ENCODE results near the gene ZC3H7B. TPM values are rescaled to one million over a fixed set of nuclear protein-coding genes. Genes with fewer than 3 reads are reported as not detected.

ZC3H7B gene
- total RNA-seq, 1 donor from 2014 or later: 66.7 TPM

- Histone ChIP-seq H4K20me1 (ENCODE audit: insufficient read depth, low read length) (peaks cover 68% of the 10 kb centered on the region), H3K4me1 (ENCODE audit: insufficient read depth, low read length) (peaks cover 15% of the 10 kb centered on the region), H3K4me2 (ENCODE audit: low read length) (no peak overlapping the region), H2AFZ (ENCODE audit: low read depth, low read length) (no peak overlapping the region), H3K27me3 (ENCODE audit: insufficient read depth, low read length) (no peaks in the 10 kb centered on the region), H3K36me3 (ENCODE audit: insufficient read depth, low read length) (no peaks in the 10 kb centered on the region), H3K27ac (ENCODE audit: low read depth, low read length) (no peak overlapping the region), H3K4me3 (ENCODE audit: insufficient read depth, low read depth, low read length) (no peak overlapping the region), H3K9me3 (ENCODE audit: insufficient read depth, low read depth, low read length) (no peaks in the 10 kb centered on the region), H3K79me2 (ENCODE audit: insufficient read depth, low read length) (peaks cover 93% of the 10 kb centered on the region), H3K9ac (ENCODE audit: low read length) (no peak overlapping the region)
- H3K27me3 Mint-ChIP-seq (ENCODE audit: low read depth, unreplicated experiment): no peaks in the 10 kb centered on the region
- H3K4me3 Mint-ChIP-seq (ENCODE audit: unreplicated experiment): no peak overlapping the region
- H3K4me1 Mint-ChIP-seq (ENCODE audit: low read depth, unreplicated experiment): peaks cover 20% of the 10 kb centered on the region
- DNase-seq (ENCODE audit: low read depth): no peak
- TF ChIP-seq, protein P1, sequence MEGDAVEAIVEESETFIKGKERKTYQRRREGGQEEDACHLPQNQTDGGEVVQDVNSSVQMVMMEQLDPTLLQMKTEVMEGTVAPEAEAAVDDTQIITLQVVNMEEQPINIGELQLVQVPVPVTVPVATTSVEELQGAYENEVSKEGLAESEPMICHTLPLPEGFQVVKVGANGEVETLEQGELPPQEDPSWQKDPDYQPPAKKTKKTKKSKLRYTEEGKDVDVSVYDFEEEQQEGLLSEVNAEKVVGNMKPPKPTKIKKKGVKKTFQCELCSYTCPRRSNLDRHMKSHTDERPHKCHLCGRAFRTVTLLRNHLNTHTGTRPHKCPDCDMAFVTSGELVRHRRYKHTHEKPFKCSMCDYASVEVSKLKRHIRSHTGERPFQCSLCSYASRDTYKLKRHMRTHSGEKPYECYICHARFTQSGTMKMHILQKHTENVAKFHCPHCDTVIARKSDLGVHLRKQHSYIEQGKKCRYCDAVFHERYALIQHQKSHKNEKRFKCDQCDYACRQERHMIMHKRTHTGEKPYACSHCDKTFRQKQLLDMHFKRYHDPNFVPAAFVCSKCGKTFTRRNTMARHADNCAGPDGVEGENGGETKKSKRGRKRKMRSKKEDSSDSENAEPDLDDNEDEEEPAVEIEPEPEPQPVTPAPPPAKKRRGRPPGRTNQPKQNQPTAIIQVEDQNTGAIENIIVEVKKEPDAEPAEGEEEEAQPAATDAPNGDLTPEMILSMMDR (IDR thresholded peaks at IDR 0.05; ENCODE audit: insufficient read depth, low read depth, low read length): no peak
- TF ChIP-seq EZH2 (IDR thresholded peaks at IDR 0.05; ENCODE audit: insufficient read depth, low read length): no peak
- no peak overlapping the region for H3K27ac Mint-ChIP-seq (ENCODE audit: unreplicated experiment)
- FAIRE-seq: no peak
- peaks cover 14% of the 10 kb centered on the region for H3K36me3 Mint-ChIP-seq (ENCODE audit: low read depth, unreplicated experiment)
- no peaks in the 10 kb centered on the region for H3K9me3 Mint-ChIP-seq (ENCODE audit: unreplicated experiment)
Observed at GRCh38 chr22:41310336-41310735, 9.0 kb downstream of the ZC3H7B start.

DNA sequence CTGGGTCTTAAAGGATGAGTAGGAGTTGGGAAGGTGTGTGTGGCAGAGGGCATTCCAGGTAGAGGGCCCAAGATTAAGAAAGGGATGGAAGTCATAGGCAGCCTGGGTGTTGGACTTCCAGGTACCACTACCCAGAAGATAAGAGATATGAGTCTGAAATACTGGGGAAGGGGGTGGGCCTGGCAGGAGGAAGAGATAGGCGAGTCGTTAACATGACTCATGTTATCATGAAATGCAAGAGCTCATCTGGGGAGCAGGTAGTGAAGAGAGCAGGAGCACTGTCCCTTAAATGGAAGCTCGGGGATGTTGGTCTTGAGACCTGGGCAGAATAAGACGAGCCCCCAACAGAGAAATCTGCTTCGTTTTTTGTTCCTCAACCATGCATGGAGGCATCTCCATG lies 10.2 kb downstream of the ZC3H7B start:
- no peak overlapping the region for H3K9ac ChIP-seq (ENCODE audit: low read length)
- FAIRE-seq (no peak), DNase-seq (ENCODE audit: low read depth) (no peak)
- peaks cover 7% of the 10 kb centered on the region for H3K4me1 ChIP-seq (ENCODE audit: insufficient read depth, low read length)
- TF ChIP-seq, protein P1 (IDR thresholded peaks at IDR 0.05; ENCODE audit: insufficient read depth, low read depth, low read length): no peak
- TF ChIP-seq EZH2 (IDR thresholded peaks at IDR 0.05; ENCODE audit: insufficient read depth, low read length): no peak
- H3K27me3 Mint-ChIP-seq (ENCODE audit: low read depth, unreplicated experiment): no peaks in the 10 kb centered on the region
- H2AFZ ChIP-seq (ENCODE audit: low read depth, low read length): no peak overlapping the region
- no peaks in the 10 kb centered on the region for H3K27me3 ChIP-seq (ENCODE audit: insufficient read depth, low read length)
- no peak overlapping the region for H3K4me3 Mint-ChIP-seq (ENCODE audit: unreplicated experiment)
- H3K4me1 Mint-ChIP-seq (ENCODE audit: low read depth, unreplicated experiment): peaks cover 13% of the 10 kb centered on the region
- H3K36me3 Mint-ChIP-seq (ENCODE audit: low read depth, unreplicated experiment): peaks cover 14% of the 10 kb centered on the region
- H3K9me3 ChIP-seq (ENCODE audit: insufficient read depth, low read depth, low read length): no peaks in the 10 kb centered on the region
- no peaks in the 10 kb centered on the region for H3K9me3 Mint-ChIP-seq (ENCODE audit: unreplicated experiment)
- H3K4me2 ChIP-seq (ENCODE audit: low read length): no peak overlapping the region
- H3K4me3 ChIP-seq (ENCODE audit: insufficient read depth, low read depth, low read length): no peak overlapping the region
- H3K27ac ChIP-seq (ENCODE audit: low read depth, low read length): no peak overlapping the region
- no peaks in the 10 kb centered on the region for H3K36me3 ChIP-seq (ENCODE audit: insufficient read depth, low read length)
- H3K27ac Mint-ChIP-seq (ENCODE audit: unreplicated experiment): no peak overlapping the region
- H4K20me1 ChIP-seq (ENCODE audit: insufficient read depth, low read length): peaks cover 64% of the 10 kb centered on the region
- H3K79me2 ChIP-seq (ENCODE audit: insufficient read depth, low read length): peaks cover 89% of the 10 kb centered on the region

- no peak for TF ChIP-seq EZH2 (IDR thresholded peaks at IDR 0.05; ENCODE audit: insufficient read depth, low read length)
- TF ChIP-seq, protein P1 (IDR thresholded peaks at IDR 0.05; ENCODE audit: insufficient read depth, low read depth, low read length): no peak
- Histone ChIP-seq H3K4me3 (ENCODE audit: insufficient read depth, low read depth, low read length) (no peak overlapping the region), H2AFZ (ENCODE audit: low read depth, low read length) (no peak overlapping the region), H3K27ac (ENCODE audit: low read depth, low read length) (no peak overlapping the region), H4K20me1 (ENCODE audit: insufficient read depth, low read length) (peaks cover 52% of the 10 kb centered on the region), H3K4me2 (ENCODE audit: low read length) (no peak overlapping the region), H3K27me3 (ENCODE audit: insufficient read depth, low read length) (no peaks in the 10 kb centered on the region), H3K9me3 (ENCODE audit: insufficient read depth, low read depth, low read length) (no peaks in the 10 kb centered on the region), H3K36me3 (ENCODE audit: insufficient read depth, low read length) (no peaks in the 10 kb centered on the region), H3K79me2 (ENCODE audit: insufficient read depth, low read length) (peaks cover 76% of the 10 kb centered on the region), H3K9ac (ENCODE audit: low read length) (no peak overlapping the region), H3K4me1 (ENCODE audit: insufficient read depth, low read length) (peaks cover 7% of the 10 kb centered on the region)
- H3K27me3 Mint-ChIP-seq (ENCODE audit: low read depth, unreplicated experiment): no peaks in the 10 kb centered on the region
- DNase-seq (ENCODE audit: low read depth): no peak
- no peaks in the 10 kb centered on the region for H3K9me3 Mint-ChIP-seq (ENCODE audit: unreplicated experiment)
- H3K4me3 Mint-ChIP-seq (ENCODE audit: unreplicated experiment): no peak overlapping the region
- peaks cover 6% of the 10 kb centered on the region for H3K36me3 Mint-ChIP-seq (ENCODE audit: low read depth, unreplicated experiment)
- FAIRE-seq: no peak
- H3K4me1 Mint-ChIP-seq (ENCODE audit: low read depth, unreplicated experiment): peaks cover 5% of the 10 kb centered on the region
- no peak overlapping the region for H3K27ac Mint-ChIP-seq (ENCODE audit: unreplicated experiment)
Observed at GRCh38 chr22:41314821-41315220, 13.5 kb downstream of the ZC3H7B start.
